HTERT RPE-1 (cell line): ENCODE data around the gene KCNK5.

Source experiments
- in situ Hi-C: fragments of 300-500 bp; cut with MboI; formaldehyde crosslinking; loops from 4 replicates; pipeline ENCODE4 v1.14.3; 2020; ENCODE audit warnings: low sequenced_read_pairs

KCNK5 gene

DNA sequence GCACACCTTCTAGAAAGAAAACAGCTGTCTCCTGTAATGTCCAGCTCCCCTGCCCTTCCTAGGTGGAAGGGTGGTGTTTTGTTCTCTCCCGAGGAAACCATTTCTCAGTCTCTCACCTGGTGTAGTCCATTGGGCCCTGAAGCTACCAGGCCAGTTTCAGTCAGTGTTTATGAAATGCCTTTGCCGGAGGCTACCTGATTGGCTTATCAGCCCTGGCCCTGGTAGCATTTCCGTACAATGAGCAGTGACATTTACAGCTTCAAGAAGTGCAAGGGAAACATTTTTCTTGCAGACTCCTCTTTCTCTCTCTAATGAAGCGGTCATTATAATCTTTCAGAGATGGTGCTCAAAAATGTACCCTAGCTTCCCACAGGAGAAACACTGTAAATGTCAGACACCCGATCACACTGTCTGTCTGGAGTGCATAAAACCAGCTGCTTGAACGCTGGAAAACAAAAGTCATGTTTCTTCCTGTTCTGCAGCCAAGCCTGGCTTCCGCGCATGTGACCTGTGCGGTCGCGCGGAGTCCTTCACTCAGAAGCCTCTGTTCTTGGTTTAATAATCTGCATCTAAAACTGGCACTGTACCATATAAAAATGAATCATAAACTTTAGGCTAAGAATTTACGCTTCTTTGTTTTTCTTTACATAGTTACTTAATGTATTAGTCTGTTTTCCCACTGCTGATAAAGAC lies 85.9 kb downstream of the KCNK5 start:
- in situ Hi-C loops, result no loop called here

DNA sequence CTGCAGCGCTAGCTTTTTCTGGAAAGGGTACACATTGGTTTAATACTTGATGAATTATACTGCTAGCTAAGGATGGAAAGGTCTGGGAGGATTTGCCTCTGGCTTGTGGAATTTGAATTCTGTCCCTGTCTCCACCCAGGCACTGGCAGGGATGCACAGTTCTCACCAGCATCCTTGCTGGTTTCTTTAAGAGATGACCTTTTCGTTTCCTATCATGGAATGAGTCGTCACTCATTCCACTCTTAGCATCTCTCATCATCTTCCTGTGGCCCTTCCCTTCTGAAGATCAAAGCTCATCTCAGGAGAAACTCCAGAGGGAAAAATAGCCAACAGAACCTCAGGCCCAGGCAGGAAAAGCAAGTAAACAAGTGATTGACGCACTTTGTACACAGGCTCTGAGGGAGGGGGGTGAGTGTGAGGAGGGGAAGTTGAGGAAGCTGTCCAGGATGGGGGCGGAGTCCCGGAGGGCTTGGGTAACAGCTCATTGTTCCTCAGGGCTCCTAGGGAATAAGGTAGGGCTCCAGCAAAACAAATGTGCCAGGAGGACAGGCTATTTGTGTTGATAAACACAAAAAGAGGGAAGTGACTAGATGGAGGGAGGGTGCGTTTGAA lies 88.6 kb downstream of the KCNK5 start:
- in situ Hi-C loops, result no loop called here
